GM12892 (cell line): ENCODE measurements around the gene ELOVL6.

Experiments used
- POLR2A ChIP-seq: IDR thresholded peaks from 2 replicates; pipeline ENCODE4 v1.6.1; 2011; ENCODE audit warnings: low read depth, low read length, control low read depth
- POLR2AphosphoS5 ChIP-seq: IDR thresholded peaks from 2 replicates; pipeline ENCODE4 v1.6.1; 2011; ENCODE audit warnings: low read depth, low read length, control low read depth
- TAF1 ChIP-seq: IDR thresholded peaks from 2 replicates; pipeline ENCODE4 v1.6.1; 2011; ENCODE audit warnings: low read depth, mild to moderate bottlenecking, control low read depth, low read length, borderline replicate concordance

DNA sequence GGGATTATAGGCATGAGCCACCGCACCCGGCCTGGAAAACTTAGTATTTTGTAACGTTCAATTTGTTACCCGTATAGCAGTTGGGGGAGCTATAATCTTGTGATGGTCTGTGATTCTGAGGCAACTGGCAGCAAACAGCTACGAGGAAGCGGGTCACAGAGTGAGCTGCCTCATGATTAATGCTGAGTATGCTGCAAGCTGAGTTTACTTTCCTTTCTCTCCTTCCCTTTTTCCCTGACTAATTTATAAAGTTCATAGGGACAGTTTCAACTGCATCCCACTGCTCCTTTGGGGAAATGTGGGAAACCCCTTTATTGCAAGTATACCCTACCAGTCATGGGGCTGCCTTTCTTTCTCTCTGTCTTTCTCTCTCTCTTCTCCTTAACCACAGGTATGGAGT lies 17.7 kb upstream of the ELOVL6 start:
- TF ChIP-seq POLR2A: no peak
- no peak for TF ChIP-seq TAF1
- TF ChIP-seq POLR2AphosphoS5: no peak
